ENCODE measurements around the gene MANEAL.

GRCh38 chr1:37841652-37842051 lies 48.0 kb downstream of the MANEAL start:
- TF ChIP-seq CTCF (IDR thresholded peaks at IDR 0.05; ENCODE audit: poor library complexity) (no peak), EZH2phosphoT487 (IDR thresholded peaks at IDR 0.05; ENCODE audit: low read depth, severe bottlenecking, unreplicated experiment) (no peak), EZH2 (IDR thresholded peaks at IDR 0.05; ENCODE audit: borderline replicate concordance) (no peak)
